Measurements from ENCODE around the gene GPRC5A. TPM values are rescaled to one million over a fixed set of nuclear protein-coding genes. Genes with fewer than 3 reads are reported as not detected.

Gene GPRC5A
- total and polyA plus RNA-seq, 2 of the 8 experiments (the other 6 are each of a cell fraction or from before 2014, with no cell fraction given), result 1.0 to 1.4 TPM

GRCh38 chr12:12941450-12942350 lies 50.3 kb downstream of the GPRC5A start (continued):
- TF ChIP-seq ASH2L (IDR thresholded peaks at IDR 0.05; ENCODE audit: low read length), result no peak
- TF ChIP-seq ZNF274 (IDR thresholded peaks at IDR 0.05; ENCODE audit: borderline replicate concordance, extremely low read depth, low read length), result no peak
